ES-I3 (cell line): ENCODE data around the gene BRSK1.
A peak's percentile ranks its signal among the peaks of the same experiment; 100 is the strongest.

Source experiments
- H3K36me3 ChIP-seq: 2 replicates; pipeline ENCODE4 v1.6.1; 2013; ENCODE audit warnings: mild to moderate bottlenecking, low read length, control low read depth, moderate library complexity; ENCODE audit not compliant: insufficient read depth
- H3K4me1 ChIP-seq: 2 replicates; pipeline ENCODE4 v1.6.1; 2013; ENCODE audit warnings: mild to moderate bottlenecking, control low read depth, low read length; ENCODE audit not compliant: insufficient read depth
- H3K9ac ChIP-seq: 2 replicates; pipeline ENCODE4 v1.6.1; 2013; ENCODE audit warnings: low read depth, mild to moderate bottlenecking, low read length, moderate library complexity
- H3K9me3 ChIP-seq: 2 replicates; pipeline ENCODE4 v1.6.1; 2013; ENCODE audit warnings: mild to moderate bottlenecking, low read length, moderate library complexity; ENCODE audit not compliant: control insufficient read depth, insufficient read depth

Gene BRSK1

GRCh38 chr19:55333870-55334269 lies 50.1 kb downstream of the BRSK1 start:
- Histone ChIP-seq H3K4me1 (no peaks in the 10 kb centered on the region; the same call in 1 of the 2 replicates), H3K9ac (no peak overlapping the region), H3K9me3 (no peaks in the 10 kb centered on the region), H3K36me3 (no peaks in the 10 kb centered on the region)

- Histone ChIP-seq H3K9me3 (no peaks in the 10 kb centered on the region), H3K36me3 (no peaks in the 10 kb centered on the region), H3K4me1 (no peaks in the 10 kb centered on the region; the same call in 1 of the 2 replicates), H3K9ac (no peak overlapping the region)
These were observed 52.3 kb downstream of the BRSK1 start for GRCh38 chr19:55336101-55336500.

GRCh38 chr19:55339105-55339888 lies 55.5 kb downstream of the BRSK1 start, which contains the start of gene KMT5C:
Gene KMT5C, plus strand, starts transcription at chr19:55339876. Its CDS starts 2,061 bp downstream, at chr19:55341937.
- peaks cover 4% of the 10 kb centered on the region; the same call in 1 of the 2 replicates for H3K4me1 ChIP-seq
- peak within 1 kb of the TSS; percentile 88 for H3K9ac ChIP-seq
- H3K36me3 ChIP-seq: peaks cover 5% of the 10 kb centered on the region; the same call in 1 of the 2 replicates
- H3K9me3 ChIP-seq: no peaks in the 10 kb centered on the region

- Histone ChIP-seq H3K4me1 (peaks cover 4% of the 10 kb centered on the region; the same call in 1 of the 2 replicates), H3K9me3 (no peaks in the 10 kb centered on the region), H3K36me3 (peaks cover 9% of the 10 kb centered on the region; the same call in 1 of the 2 replicates), H3K9ac (peak overlapping the region; percentile 88)
These were observed 56.3 kb downstream of the BRSK1 start for GRCh38 chr19:55339889-55340783.

GRCh38 chr19:55340784-55341147 lies 57.0 kb downstream of the BRSK1 start:
- H3K4me1 ChIP-seq: peaks cover 10% of the 10 kb centered on the region; the same call in 1 of the 2 replicates
- H3K9ac ChIP-seq: peak overlapping the region; percentile 88
- H3K9me3 ChIP-seq: no peaks in the 10 kb centered on the region
- peaks cover 9% of the 10 kb centered on the region; the same call in 1 of the 2 replicates for H3K36me3 ChIP-seq

- Histone ChIP-seq H3K4me1 (peaks cover 11% of the 10 kb centered on the region; the same call in 1 of the 2 replicates), H3K36me3 (peaks cover 9% of the 10 kb centered on the region; the same call in 1 of the 2 replicates), H3K9me3 (no peaks in the 10 kb centered on the region), H3K9ac (peak overlapping the region; percentile 88)
These were observed 57.4 kb downstream of the BRSK1 start for GRCh38 chr19:55341171-55341588.

GRCh38 chr19:55341595-55342531 lies 58.1 kb downstream of the BRSK1 start:
- H3K9ac ChIP-seq: peak overlapping the region; percentile 16; the same call in 1 of the 2 replicates
- H3K9me3 ChIP-seq: no peaks in the 10 kb centered on the region
- H3K36me3 ChIP-seq: peaks cover 9% of the 10 kb centered on the region; the same call in 1 of the 2 replicates
- H3K4me1 ChIP-seq: peaks cover 11% of the 10 kb centered on the region; the same call in 1 of the 2 replicates

- H3K9ac ChIP-seq: no peak overlapping the region
These were observed 60.6 kb downstream of the BRSK1 start for GRCh38 chr19:55344444-55344843.

GRCh38 chr19:55345101-55345817 lies 61.5 kb downstream of the BRSK1 start:
- no peaks in the 10 kb centered on the region for H3K9me3 ChIP-seq
- peaks cover 31% of the 10 kb centered on the region; the same call in 1 of the 2 replicates for H3K4me1 ChIP-seq
- peaks cover 9% of the 10 kb centered on the region; the same call in 1 of the 2 replicates for H3K36me3 ChIP-seq
- no peak overlapping the region for H3K9ac ChIP-seq

More at GRCh38 chr19:55344444-55344843, 60.6 kb downstream of the BRSK1 start:
- Histone ChIP-seq H3K4me1 (peaks cover 26% of the 10 kb centered on the region; the same call in 1 of the 2 replicates), H3K36me3 (peaks cover 9% of the 10 kb centered on the region; the same call in 1 of the 2 replicates), H3K9me3 (no peaks in the 10 kb centered on the region)

- H3K4me1 ChIP-seq: peaks cover 33% of the 10 kb centered on the region; the same call in 1 of the 2 replicates
- H3K9ac ChIP-seq: no peak overlapping the region
- H3K9me3 ChIP-seq: no peaks in the 10 kb centered on the region
- peaks cover 9% of the 10 kb centered on the region; the same call in 1 of the 2 replicates for H3K36me3 ChIP-seq
These were observed 62.3 kb downstream of the BRSK1 start for GRCh38 chr19:55345818-55346724.

GRCh38 chr19:55346725-55347441 lies 63.1 kb downstream of the BRSK1 start:
- Histone ChIP-seq H3K9me3 (no peaks in the 10 kb centered on the region), H3K36me3 (peaks cover 9% of the 10 kb centered on the region; the same call in 1 of the 2 replicates), H3K4me1 (peaks cover 29% of the 10 kb centered on the region; the same call in 1 of the 2 replicates), H3K9ac (no peak overlapping the region)
